GM12878 (cell line): ENCODE data around the gene SLC51A.
A peak's percentile ranks its signal among the peaks of the same experiment; 100 is the strongest.

Experiments
- CBFB ChIP-seq: IDR thresholded peaks from 2 replicates; pipeline ENCODE4 v1.6.1; 2016; ENCODE audit warnings: antibody characterized with exemption, low read depth
- CEBPB ChIP-seq, 2 experiments: fragments of 150-350 bp in 1 of 2; IDR thresholded peaks; 2 replicates each; pipeline ENCODE4 v1.6.1; 2012 to 2014; ENCODE audit warnings: low read depth in 2 of 2, low read length in 2 of 2, borderline replicate concordance in 1 of 2, inconsistent platforms in 1 of 2
- CREB1 ChIP-seq: IDR thresholded peaks from 2 replicates; pipeline ENCODE4 v1.6.1; 2012; ENCODE audit warnings: low read depth, mild to moderate bottlenecking, inconsistent platforms
- CTCF ChIP-seq, 3 experiments: IDR thresholded peaks in 2 of 3; conservative IDR thresholded peaks in 1 of 3; 2 replicates each; pipeline ENCODE4 v1.5.1; 2011; ENCODE audit warnings: low read depth in 3 of 3, low read length in 3 of 3, mild to moderate bottlenecking in 3 of 3, control low read depth in 2 of 3, moderate library complexity in 2 of 3, inconsistent platforms in 1 of 3, mixed read lengths in 1 of 3; ENCODE audit not compliant: control insufficient read depth in 2 of 3, insufficient read depth in 1 of 3; ENCODE audit errors: extremely low read depth in 1 of 3
- ESRRA ChIP-seq: IDR thresholded peaks from 2 replicates; pipeline ENCODE4 v1.6.1; 2012; ENCODE audit warnings: mild to moderate bottlenecking, low read length, improper control_type of control experiment
- HDGF ChIP-seq: fragments of 450-650 bp; IDR thresholded peaks from 2 replicates; pipeline ENCODE4 v1.6.1; 2016; ENCODE audit warnings: antibody characterized with exemption
- JUNB ChIP-seq: IDR thresholded peaks from 2 replicates; pipeline ENCODE4 v1.6.1; 2016; ENCODE audit warnings: antibody characterized with exemption, mild to moderate bottlenecking
- SKIL ChIP-seq: fragments of 450-650 bp; IDR thresholded peaks from 2 replicates; pipeline ENCODE4 v1.6.1; 2017; ENCODE audit warnings: mild to moderate bottlenecking, low read depth, inconsistent platforms; ENCODE audit not compliant: poor library complexity, severe bottlenecking
- STAT3 ChIP-seq: IDR thresholded peaks from 2 replicates; pipeline ENCODE4 v1.6.1; 2011; ENCODE audit warnings: low read depth, low read length, improper control_type of control experiment
- TAF1 ChIP-seq: IDR thresholded peaks from 2 replicates; pipeline ENCODE4 v1.6.1; 2011; ENCODE audit warnings: mild to moderate bottlenecking, low read depth, low read length, borderline replicate concordance
- ZNF24 ChIP-seq: fragments of 450-650 bp; IDR thresholded peaks from 2 replicates; pipeline ENCODE4 v1.6.1; 2017; ENCODE audit warnings: antibody characterized with exemption, mild to moderate bottlenecking

- TF ChIP-seq CTCF (IDR thresholded peaks at IDR 0.05 in 2 of 3, conservative IDR thresholded peaks at IDR 0.05 in 1 of 3; ENCODE audit: control insufficient read depth in 2 of 3, extremely low read depth in 1 of 3, insufficient read depth in 1 of 3, low read depth in 3 of 3, low read length in 3 of 3) (peak in 1 of 3 experiments; percentile 5; a peak in 1 of 6 replicates), HDGF (no peak), STAT3 (no peak; the same call in 1 of the 2 replicates), ESRRA (no peak), JUNB (no peak), CEBPB (IDR thresholded peaks at IDR 0.05; ENCODE audit: borderline replicate concordance in 1 of 2, low read depth in 2 of 2, low read length in 2 of 2) (no peak), TAF1 (no peak), CBFB (0 out of 2 replicates have a peak, but pooled peaks have one; percentile 7), SKIL (no peak), CREB1 (no peak), ZNF24 (no peak)
Measured at GRCh38 chr3:196192036-196192523, 24.3 kb upstream of the SLC51A start.
